Hepatocyte (in vitro differentiated cells): ENCODE data around the gene STYXL2. TPM values are rescaled to one million over a fixed set of nuclear protein-coding genes. Genes with fewer than 3 reads are reported as not detected.

Source experiments
- DNase-seq: peaks from one replicate; pipeline ENCODE4 v3.0.0-alpha.2; 2016; ENCODE audit warnings: low spot score
- H2AFZ ChIP-seq: fragments of 200-600 bp; sonication (generic); 2 replicates; pipeline ENCODE4 v1.6.0; 2016; ENCODE audit warnings: antibody characterized with exemption, mild to moderate bottlenecking
- H3K27ac ChIP-seq: fragments of 200-600 bp; sonication (generic); 2 replicates; pipeline ENCODE4 v1.5.1; 2016; ENCODE audit warnings: mild to moderate bottlenecking
- H3K27me3 ChIP-seq: fragments of 200-600 bp; sonication (generic); 2 replicates; pipeline ENCODE4 v1.6.1; 2016
- H3K36me3 ChIP-seq: fragments of 200-600 bp; sonication (generic); replicated peaks from 2 replicates; pipeline ENCODE4 v1.5.1; 2016; ENCODE audit warnings: low read depth; ENCODE audit not compliant: insufficient read depth
- H3K4me1 ChIP-seq: fragments of 200-600 bp; sonication (generic); 2 replicates; pipeline ENCODE4 v1.5.1; 2016; ENCODE audit warnings: mild to moderate bottlenecking, moderate library complexity; ENCODE audit not compliant: insufficient read depth
- H3K4me2 ChIP-seq: fragments of 200-600 bp; sonication (generic); 2 replicates; pipeline ENCODE4 v1.6.0; 2016
- H3K4me3 ChIP-seq: fragments of 200-600 bp; sonication (generic); 2 replicates; pipeline ENCODE4 v1.5.1; 2016; ENCODE audit warnings: mild to moderate bottlenecking
- H3K79me2 ChIP-seq: fragments of 200-600 bp; sonication (generic); 2 replicates; pipeline ENCODE4 v1.6.0; 2017; ENCODE audit warnings: mild to moderate bottlenecking
- H3K9me2 ChIP-seq: fragments of 200-600 bp; sonication (generic); replicated peaks from 2 replicates; pipeline ENCODE4 v1.6.0; 2017; ENCODE audit warnings: mild to moderate bottlenecking; ENCODE audit not compliant: insufficient read depth
- H3K9me3 ChIP-seq: fragments of 200-600 bp; sonication (generic); 2 replicates; pipeline ENCODE4 v1.5.1; 2016; ENCODE audit warnings: low read depth, mild to moderate bottlenecking
- H4K20me1 ChIP-seq: fragments of 200-600 bp; sonication (generic); 2 replicates; pipeline ENCODE4 v1.6.0; 2016; ENCODE audit warnings: mild to moderate bottlenecking; ENCODE audit not compliant: insufficient read depth, poor library complexity, severe bottlenecking
- EZH2 ChIP-seq: fragments of 200-600 bp; sonication (generic); IDR thresholded peaks from 2 replicates; pipeline ENCODE4 v1.6.1; 2016; ENCODE audit warnings: antibody characterized with exemption, mild to moderate bottlenecking, borderline replicate concordance
- EZH2phosphoT487 ChIP-seq: fragments of 200-600 bp; sonication (generic); IDR thresholded peaks from one replicate; pipeline ENCODE4 v1.6.1; 2018; ENCODE audit warnings: antibody characterized with exemption, mild to moderate bottlenecking, low read depth, moderate library complexity; ENCODE audit not compliant: unreplicated experiment, severe bottlenecking
- WGBS: methylation state at CpG from one replicate; pipeline ENCODE4 v1.1.6; 2016; ENCODE audit warnings: low lambda C conversion rate; ENCODE audit errors: missing lambda C conversion rate; 5-methylcytosine and 5-hydroxymethylcytosine counted together
- polyA plus RNA-seq: library from polyadenylated mRNA; unstranded; fragments of >200 nt; fragmentation: Nextera tagmentation; extraction: Ambion mirVana; gene quantifications from 2 replicates; pipeline ENCODE4 v1.2.1, GENCODE V29; 2016
- total RNA-seq: library from RNA; depleted of rRNA; stranded (reverse); fragments of >200 nt; gene quantifications from 2 replicates; pipeline ENCODE4 v1.2.3, GENCODE V29; 2014
- TF ChIP-seq, protein P1 (sequence below): fragments of 200-600 bp; sonication (generic); IDR thresholded peaks from 2 replicates; pipeline ENCODE4 v1.5.1; 2016; ENCODE audit warnings: antibody characterized with exemption, mild to moderate bottlenecking; ENCODE audit not compliant: poor library complexity

STYXL2 gene
- total and polyA plus RNA-seq, 2 experiments from 2014 or later, result 0.07 to 0.40 TPM

DNA sequence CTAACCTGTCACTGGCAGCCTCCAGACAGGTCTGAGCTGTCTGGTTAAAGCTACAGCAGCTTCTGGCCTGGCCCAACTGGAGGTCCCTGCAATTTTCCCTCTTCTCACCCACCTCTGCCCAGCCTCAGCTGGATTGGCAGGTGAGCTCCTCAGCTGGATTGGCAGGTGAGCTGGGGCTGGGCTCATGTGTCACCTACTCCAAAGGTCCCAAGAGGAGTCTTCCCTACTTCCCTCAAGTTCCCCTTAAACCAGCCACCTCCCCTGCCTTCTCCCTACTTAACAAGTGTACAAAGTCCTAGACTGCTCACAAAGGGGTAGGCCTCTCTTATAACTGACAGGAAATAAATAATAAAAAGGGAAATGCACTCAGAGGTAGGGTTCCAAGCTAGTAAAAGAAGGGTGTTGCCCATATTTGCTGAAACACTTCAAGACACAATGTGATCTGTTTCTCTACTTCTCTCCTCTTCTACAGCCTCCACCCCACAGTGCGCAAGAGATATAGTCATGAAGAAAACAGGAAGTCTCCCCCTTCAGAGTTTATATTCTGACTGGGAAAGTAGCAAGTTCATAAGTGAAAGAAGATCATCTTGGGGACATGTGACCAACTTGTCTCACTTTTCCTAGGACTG, 3.4 kb upstream of the STYXL2 start, which contains the start of gene GPA33:
GPA33 (minus strand) TSS at position 64 of the 629 bp plus-strand sequence. CDS start 90 bp downstream, outside the sequence.
- Histone ChIP-seq H3K4me1 (peaks cover 4% of the 10 kb centered on the region), H4K20me1 (no peaks in the 10 kb centered on the region), H3K9me3 (no peaks in the 10 kb centered on the region), H2AFZ (no peak within 1 kb of the TSS), H3K4me2 (no peak within 1 kb of the TSS), H3K9me2 (no peaks in the 10 kb centered on the region), H3K79me2 (no peaks in the 10 kb centered on the region), H3K36me3 (no peaks in the 10 kb centered on the region), H3K4me3 (no peak within 1 kb of the TSS), H3K27me3 (no peaks in the 10 kb centered on the region), H3K27ac (peak within 1 kb of the TSS; percentile 83)
- TF ChIP-seq EZH2phosphoT487 (no peak), EZH2 (no peak)
- TF ChIP-seq, protein P1, sequence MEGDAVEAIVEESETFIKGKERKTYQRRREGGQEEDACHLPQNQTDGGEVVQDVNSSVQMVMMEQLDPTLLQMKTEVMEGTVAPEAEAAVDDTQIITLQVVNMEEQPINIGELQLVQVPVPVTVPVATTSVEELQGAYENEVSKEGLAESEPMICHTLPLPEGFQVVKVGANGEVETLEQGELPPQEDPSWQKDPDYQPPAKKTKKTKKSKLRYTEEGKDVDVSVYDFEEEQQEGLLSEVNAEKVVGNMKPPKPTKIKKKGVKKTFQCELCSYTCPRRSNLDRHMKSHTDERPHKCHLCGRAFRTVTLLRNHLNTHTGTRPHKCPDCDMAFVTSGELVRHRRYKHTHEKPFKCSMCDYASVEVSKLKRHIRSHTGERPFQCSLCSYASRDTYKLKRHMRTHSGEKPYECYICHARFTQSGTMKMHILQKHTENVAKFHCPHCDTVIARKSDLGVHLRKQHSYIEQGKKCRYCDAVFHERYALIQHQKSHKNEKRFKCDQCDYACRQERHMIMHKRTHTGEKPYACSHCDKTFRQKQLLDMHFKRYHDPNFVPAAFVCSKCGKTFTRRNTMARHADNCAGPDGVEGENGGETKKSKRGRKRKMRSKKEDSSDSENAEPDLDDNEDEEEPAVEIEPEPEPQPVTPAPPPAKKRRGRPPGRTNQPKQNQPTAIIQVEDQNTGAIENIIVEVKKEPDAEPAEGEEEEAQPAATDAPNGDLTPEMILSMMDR, result no peak
- 76% methylated on average over 1 of the region's 1 CpG for WGBS
- DNase-seq, result peak; percentile 74

DNA sequence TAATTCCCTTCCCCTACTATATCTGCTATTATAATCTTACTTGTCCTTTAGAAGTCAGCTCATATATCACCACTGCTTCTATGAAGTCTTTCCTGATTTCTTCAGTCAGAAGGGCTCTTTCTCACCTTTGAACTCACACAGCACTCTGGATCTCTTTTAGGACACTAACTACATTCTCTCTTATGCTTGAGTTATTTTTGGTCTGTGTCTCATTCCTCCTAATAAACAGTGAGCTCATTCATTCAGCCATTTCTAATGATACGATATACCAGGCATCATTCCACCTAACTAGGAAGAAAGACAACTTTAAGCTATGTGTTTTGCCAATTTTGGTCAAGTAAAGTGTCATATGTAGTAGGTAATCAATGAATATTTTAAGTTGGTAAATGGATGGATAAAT, 1.2 kb upstream of the STYXL2 start:
- Histone ChIP-seq H3K9me3 (no peaks in the 10 kb centered on the region), H3K36me3 (no peaks in the 10 kb centered on the region), H3K27me3 (no peaks in the 10 kb centered on the region), H3K4me1 (peaks cover 4% of the 10 kb centered on the region), H3K4me2 (no peak overlapping the region), H4K20me1 (no peaks in the 10 kb centered on the region), H2AFZ (no peak overlapping the region), H3K9me2 (no peaks in the 10 kb centered on the region), H3K79me2 (no peaks in the 10 kb centered on the region), H3K27ac (no peak overlapping the region), H3K4me3 (no peak overlapping the region)
- DNase-seq, result no peak
- TF ChIP-seq EZH2, result no peak
- TF ChIP-seq, protein P1, result no peak
- WGBS, result 93% methylated on average over 1 of the region's 1 CpG

DNA sequence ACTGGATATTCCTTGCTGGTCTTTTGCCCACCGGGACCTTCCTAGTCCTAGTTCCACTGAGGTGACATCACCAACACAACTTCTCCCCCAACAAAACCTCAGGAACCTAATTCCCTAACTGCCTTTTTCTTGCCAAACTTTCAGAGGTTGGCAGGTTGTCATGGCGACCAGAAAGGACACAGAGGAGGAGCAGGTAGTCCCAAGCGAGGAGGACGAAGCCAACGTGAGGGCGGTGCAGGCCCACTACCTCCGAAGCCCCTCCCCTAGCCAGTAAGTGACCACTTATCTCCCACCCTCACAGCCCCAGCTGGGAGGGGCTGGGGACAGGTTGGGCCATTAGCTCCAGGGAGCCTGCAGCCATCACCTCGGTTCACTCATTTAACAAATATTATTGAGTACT, 815 bp downstream of the STYXL2 start:
- H3K9me3 ChIP-seq, result no peaks in the 10 kb centered on the region
- H3K36me3 ChIP-seq, result no peaks in the 10 kb centered on the region
- TF ChIP-seq EZH2phosphoT487 (no peak), EZH2 (no peak)
- TF ChIP-seq, protein P1, result no peak
- no peaks in the 10 kb centered on the region for H3K27me3 ChIP-seq
- peaks cover 4% of the 10 kb centered on the region for H3K4me1 ChIP-seq
- no peak overlapping the region for H3K4me3 ChIP-seq
- H3K9me2 ChIP-seq, result no peaks in the 10 kb centered on the region
- H3K27ac ChIP-seq, result no peak overlapping the region
- no peaks in the 10 kb centered on the region for H3K79me2 ChIP-seq
- no peak overlapping the region for H3K4me2 ChIP-seq
- H2AFZ ChIP-seq, result no peak overlapping the region
- no peak for DNase-seq
- WGBS, result 91% methylated on average over 8 of the region's 8 CpGs
- no peaks in the 10 kb centered on the region for H4K20me1 ChIP-seq
